Esophagus (tissue), 2 donors: Measurements from ENCODE around the gene OR5T1. TPM values are rescaled to one million over a fixed set of nuclear protein-coding genes. Genes with fewer than 3 reads are reported as not detected.

Experiments used
- H3K27ac ChIP-seq, 2 donors: one replicate each; pipeline ENCODE4 v1.5.1; 2013; ENCODE audit warnings: low read depth in 2 of 2, mild to moderate bottlenecking in 2 of 2, inconsistent platforms in 1 of 2, low read length in 1 of 2, moderate library complexity in 1 of 2
- H3K27me3 ChIP-seq, 2 donors: one replicate each; pipeline ENCODE4 v1.6.1; 2013; ENCODE audit warnings: low read length in 2 of 2, control low read depth in 1 of 2, mild to moderate bottlenecking in 1 of 2; ENCODE audit not compliant: insufficient read depth in 2 of 2, control insufficient read depth in 1 of 2
- H3K36me3 ChIP-seq, 2 donors: one replicate each; pipeline ENCODE4 v1.6.1; 2013; ENCODE audit warnings: low read length in 1 of 2; ENCODE audit not compliant: control insufficient read depth in 2 of 2, insufficient read depth in 2 of 2
- H3K4me1 ChIP-seq, 2 donors: one replicate each; pipeline ENCODE4 v1.6.1; 2013; ENCODE audit warnings: low read length in 1 of 2; ENCODE audit not compliant: control insufficient read depth in 2 of 2, insufficient read depth in 2 of 2
- H3K4me3 ChIP-seq, 2 donors: one replicate each; pipeline ENCODE4 v1.5.1; 2013; ENCODE audit warnings: low read length in 2 of 2, mild to moderate bottlenecking in 2 of 2, low read depth in 1 of 2, moderate library complexity in 1 of 2
- H3K9me3 ChIP-seq, 2 donors: one replicate each; pipeline ENCODE4 v1.6.1; 2013; ENCODE audit warnings: mild to moderate bottlenecking in 2 of 2, low read depth in 1 of 2, low read length in 1 of 2, moderate library complexity in 1 of 2; ENCODE audit not compliant: control insufficient read depth in 2 of 2, insufficient read depth in 1 of 2
- WGBS, 2 donors: extraction: QIAGEN DNeasy Blood & Tissue Kit; methylation state at CpG; one replicate each; pipeline ENCODE4 v1.1.7; 2013; 5-methylcytosine and 5-hydroxymethylcytosine counted together
- polyA plus RNA-seq, 2 donors: library from polyadenylated mRNA; stranded (reverse); fragments of 200-250 nt; gene quantifications; one replicate each; pipeline ENCODE4 v1.2.3, GENCODE V29; 2013
- donor health status: healthy with polysubstance abuse.
- donor health status: Bipolar disorder and iron deficiency.

Gene OR5T1
- polyA plus RNA-seq, result not detected

DNA sequence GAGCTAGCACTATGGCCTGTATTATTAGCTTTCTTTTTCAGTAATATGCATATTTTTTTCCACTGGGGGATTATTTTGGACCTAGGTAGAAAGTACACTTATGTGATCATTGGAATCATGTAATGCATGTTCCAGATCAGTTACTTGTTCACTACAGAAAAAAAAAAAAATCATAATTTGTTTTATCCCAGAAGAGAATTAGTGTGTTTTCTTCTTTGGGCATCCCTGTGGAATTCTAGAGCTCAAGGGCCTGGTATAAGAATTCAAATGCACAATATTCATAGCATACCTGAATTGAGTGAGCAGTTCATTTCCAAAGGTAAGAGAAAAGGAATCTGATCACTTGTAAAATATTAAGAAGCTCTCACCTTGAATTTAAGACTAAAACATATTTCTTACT lies at the start of gene OR5T1:
OR5T1 (plus strand) TSS at position 301 of the 400 bp plus-strand sequence. CDS start 1,485 bp downstream, outside the sequence.
- H3K27ac ChIP-seq, result no peak within 1 kb of the TSS
- no peak within 1 kb of the TSS for H3K4me3 ChIP-seq
- H3K4me1 ChIP-seq, result no peaks in the 10 kb centered on the region
- H3K36me3 ChIP-seq, result no peaks in the 10 kb centered on the region
- peaks cover 0 to 4% of the 10 kb centered on the region in 2 donors for H3K9me3 ChIP-seq
- no peaks in the 10 kb centered on the region for H3K27me3 ChIP-seq

- Histone ChIP-seq H3K9me3 (no peaks in the 10 kb centered on the region), H3K27me3 (no peaks in the 10 kb centered on the region), H3K4me1 (no peaks in the 10 kb centered on the region), H3K4me3 (no peak within 1 kb of the TSS), H3K36me3 (no peaks in the 10 kb centered on the region), H3K27ac (no peak within 1 kb of the TSS)
- 44 to 52% methylated on average over 1 of the region's 1 CpG for WGBS, 2 donors
These were observed 39.8 kb upstream of the OR5T1 start, which contains the start of gene OR5T2 for GRCh38 chr11:56234155-56234554. TSS of gene OR5T2 (minus strand) at chr11:56234255. CDS start at chr11:56233062, 1,193 bp downstream.

DNA sequence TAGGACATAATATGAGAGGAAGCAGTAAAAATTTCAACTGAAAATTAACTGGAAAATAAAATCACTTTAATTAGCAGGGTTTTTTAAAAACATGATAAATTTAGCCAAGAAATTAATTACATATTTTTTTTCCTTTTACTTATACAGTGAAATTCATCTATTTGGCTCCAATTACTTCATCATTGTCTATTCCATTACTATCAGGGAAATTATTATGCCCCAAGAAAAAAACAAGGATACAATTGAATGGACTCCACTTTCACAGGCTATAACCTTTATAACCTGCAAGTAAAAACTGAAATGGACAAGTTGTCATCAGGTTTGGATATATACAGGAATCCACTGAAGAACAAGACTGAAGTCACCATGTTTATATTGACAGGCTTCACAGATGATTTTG lies 22.0 kb upstream of the OR5T1 start, which contains the start of gene OR5T3:
OR5T3 (plus strand) TSS at position 301 of the 400 bp plus-strand sequence; CDS start at position 301, 0 bp downstream.
- Histone ChIP-seq H3K36me3 (no peaks in the 10 kb centered on the region), H3K4me1 (no peaks in the 10 kb centered on the region), H3K27ac (no peak within 1 kb of the TSS)

GRCh38 chr11:56271092-56271491 lies 2.9 kb upstream of the OR5T1 start:
- no peaks in the 10 kb centered on the region for H3K4me1 ChIP-seq
- H3K4me3 ChIP-seq, result no peak overlapping the region
- peaks cover 0 to 3% of the 10 kb centered on the region in 2 donors for H3K9me3 ChIP-seq
- H3K27me3 ChIP-seq, result no peaks in the 10 kb centered on the region
- no peaks in the 10 kb centered on the region for H3K36me3 ChIP-seq
- H3K27ac ChIP-seq, result no peak overlapping the region
- 44 to 52% methylated on average over 3 of the region's 3 CpGs for WGBS, 2 donors

More for the DNA sequence above, 22.0 kb upstream of the OR5T1 start, which contains the start of gene OR5T3:
- H3K27me3 ChIP-seq, result no peaks in the 10 kb centered on the region
- no peak within 1 kb of the TSS for H3K4me3 ChIP-seq
- H3K9me3 ChIP-seq, result no peaks in the 10 kb centered on the region

- no peak within 1 kb of the TSS for H3K27ac ChIP-seq
- WGBS, 2 donors, result 49 to 53% methylated on average over 2 of the region's 2 CpGs
- H3K4me3 ChIP-seq, result no peak within 1 kb of the TSS
- H3K27me3 ChIP-seq, result no peaks in the 10 kb centered on the region
- H3K36me3 ChIP-seq, result no peaks in the 10 kb centered on the region
- H3K9me3 ChIP-seq, result no peaks in the 10 kb centered on the region
- H3K4me1 ChIP-seq, result no peaks in the 10 kb centered on the region
These were observed 18.2 kb downstream of the OR5T1 start, which contains the start of gene OR8H1 for GRCh38 chr11:56292154-56292553. TSS of gene OR8H1 (minus strand) at chr11:56292254. CDS start at chr11:56291062, 1,192 bp downstream.

DNA sequence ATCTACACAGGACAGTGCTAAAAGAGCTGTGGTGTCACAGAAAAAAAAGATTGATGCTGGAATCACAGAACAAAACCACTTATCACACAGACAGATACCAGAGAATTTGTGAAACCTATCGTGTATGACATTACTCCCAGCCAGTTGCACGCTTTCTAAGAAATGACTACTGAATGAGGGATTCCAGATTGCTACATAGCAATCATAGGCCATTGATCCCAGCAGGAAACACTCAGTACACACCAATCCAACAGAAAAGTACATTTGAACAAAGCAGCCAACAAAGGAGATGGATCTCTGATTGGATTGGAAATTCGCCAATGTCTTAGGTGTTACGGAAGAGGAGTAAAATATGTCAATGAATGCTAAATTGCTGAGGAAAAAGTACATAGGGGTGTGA lies 22.9 kb downstream of the OR5T1 start:
- WGBS, 2 donors, result 84 to 88% methylated on average over 4 of the region's 4 CpGs
- H3K27me3 ChIP-seq, result no peaks in the 10 kb centered on the region
- no peaks in the 10 kb centered on the region for H3K9me3 ChIP-seq
- H3K36me3 ChIP-seq, result no peaks in the 10 kb centered on the region
- H3K4me3 ChIP-seq, result no peak overlapping the region
- H3K27ac ChIP-seq, result no peak overlapping the region
- H3K4me1 ChIP-seq, result no peaks in the 10 kb centered on the region

- H3K9me3 ChIP-seq, result peaks cover 0 to 7% of the 10 kb centered on the region in 2 donors
These were observed 33.9 kb downstream of the OR5T1 start for GRCh38 chr11:56307836-56308235.

DNA sequence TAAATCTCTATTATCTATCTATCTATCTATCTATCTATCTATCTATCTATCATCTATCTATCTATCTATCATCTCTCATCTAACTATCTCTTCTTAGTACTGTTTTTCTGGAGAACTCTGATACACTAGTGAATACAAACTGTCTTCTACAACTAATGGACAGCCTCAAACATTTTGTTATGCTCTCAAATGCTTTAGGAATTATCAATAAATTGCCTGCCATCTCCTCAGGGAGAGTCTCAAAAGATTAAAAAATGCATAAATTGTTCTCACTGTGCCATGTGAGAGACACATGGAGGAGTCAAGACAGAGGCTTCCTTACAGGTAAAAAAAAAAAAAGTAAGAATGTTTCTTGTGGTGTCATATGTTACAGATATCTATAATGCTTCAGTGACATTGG lies 40.9 kb downstream of the OR5T1 start, which contains the start of gene OR8K3:
OR8K3 (plus strand) TSS at position 301 of the 400 bp plus-strand sequence. CDS start 3,163 bp downstream, outside the sequence.
- Histone ChIP-seq H3K9me3 (no peaks in the 10 kb centered on the region), H3K4me3 (no peak within 1 kb of the TSS), H3K36me3 (no peaks in the 10 kb centered on the region), H3K27ac (no peak within 1 kb of the TSS), H3K4me1 (no peaks in the 10 kb centered on the region), H3K27me3 (no peaks in the 10 kb centered on the region)

More at GRCh38 chr11:56307836-56308235, 33.9 kb downstream of the OR5T1 start:
- 90 to 95% methylated on average over 3 of the region's 3 CpGs for WGBS, 2 donors
- Histone ChIP-seq H3K4me3 (no peak overlapping the region), H3K27me3 (no peaks in the 10 kb centered on the region), H3K4me1 (no peaks in the 10 kb centered on the region), H3K36me3 (no peaks in the 10 kb centered on the region), H3K27ac (no peak overlapping the region)
